HG02973 (cell line): ENCODE results near the gene GIT2.

Source experiments
- ATAC-seq: cut with Tn5 transposase; IDR thresholded peaks from one replicate; pipeline ENCODE4 v1.9.1; 2021; ENCODE audit warnings: moderate library complexity; ENCODE audit not compliant: unreplicated experiment

The GIT2 gene

GRCh38 chr12:109982210-109982609, 14.0 kb downstream of the GIT2 start:
- no peak for ATAC-seq

- ATAC-seq, result no peak
These were observed 14.9 kb downstream of the GIT2 start for GRCh38 chr12:109981311-109981710.

- ATAC-seq, result no peak
These were observed 23.3 kb downstream of the GIT2 start for GRCh38 chr12:109972821-109973220.

- no peak for ATAC-seq
These were observed 27.4 kb downstream of the GIT2 start for GRCh38 chr12:109968801-109969200.

- ATAC-seq, result no peak
These were observed 28.1 kb downstream of the GIT2 start for GRCh38 chr12:109968032-109968420.

GRCh38 chr12:109967383-109968031, 28.7 kb downstream of the GIT2 start:
- no peak for ATAC-seq

GRCh38 chr12:109966546-109966945, 29.6 kb downstream of the GIT2 start:
- ATAC-seq, result no peak

- ATAC-seq, result no peak
These were observed 32.3 kb downstream of the GIT2 start for GRCh38 chr12:109963743-109964429.

GRCh38 chr12:109963330-109963729, 32.8 kb downstream of the GIT2 start:
- no peak for ATAC-seq

GRCh38 chr12:109962398-109962797, 33.8 kb downstream of the GIT2 start:
- no peak for ATAC-seq

GRCh38 chr12:109961612-109962011, 34.6 kb downstream of the GIT2 start:
- ATAC-seq, result no peak

GRCh38 chr12:109961201-109961600, 35.0 kb downstream of the GIT2 start:
- no peak for ATAC-seq

GRCh38 chr12:109959411-109960093, 36.6 kb downstream of the GIT2 start:
- no peak for ATAC-seq

- ATAC-seq, result no peak
These were observed 37.8 kb downstream of the GIT2 start for GRCh38 chr12:109958374-109958773.

GRCh38 chr12:109953656-109954055, 42.5 kb downstream of the GIT2 start:
- no peak for ATAC-seq

GRCh38 chr12:109952873-109953272, 43.3 kb downstream of the GIT2 start:
- no peak for ATAC-seq

- no peak for ATAC-seq
These were observed 43.9 kb downstream of the GIT2 start for GRCh38 chr12:109952160-109952858.

GRCh38 chr12:109951751-109952150, 44.4 kb downstream of the GIT2 start:
- no peak for ATAC-seq

GRCh38 chr12:109951136-109951535, 45.0 kb downstream of the GIT2 start:
- no peak for ATAC-seq

- no peak for ATAC-seq
These were observed 45.5 kb downstream of the GIT2 start for GRCh38 chr12:109950625-109951024.

GRCh38 chr12:109949089-109949488, 47.1 kb downstream of the GIT2 start:
- no peak for ATAC-seq

- no peak for ATAC-seq
These were observed 47.8 kb downstream of the GIT2 start for GRCh38 chr12:109948368-109948767.
